ENCODE results near the gene TFEB. TPM values are rescaled to one million over a fixed set of nuclear protein-coding genes. Genes with fewer than 3 reads are reported as not detected.

TFEB gene
- total and polyA plus RNA-seq, 2 donors (not counting 3 experiments of a cell fraction or from before 2014, with no cell fraction given), result 4.9 to 6.6 TPM

GRCh38 chr6:41774841-41775240 is 39.4 kb upstream of the TFEB start:
- FAIRE-seq, result no peak
- Histone ChIP-seq H2AFZ (ENCODE audit: low read depth, low read length) (no peak overlapping the region), H3K4me1 (ENCODE audit: control insufficient read depth, extremely low read depth, insufficient read depth, low read length) (peaks cover 6% of the 10 kb centered on the region), H3K9ac (replicated peaks; ENCODE audit: extremely low read depth, insufficient read depth, low read length) (no peak overlapping the region), H3K36me3 (ENCODE audit: control insufficient read depth in 2 of 2, extremely low read depth in 1 of 2, insufficient read depth in 2 of 2, low read length in 2 of 2) (peaks cover 5 to 19% of the 10 kb centered on the region in 2 experiments), H3K9me3 (replicated peaks; ENCODE audit: control insufficient read depth, insufficient read depth, low read length) (no peaks in the 10 kb centered on the region), H3K27ac (ENCODE audit: insufficient read depth, low read depth, low read length) (no peak overlapping the region), H4K20me1 (replicated peaks; ENCODE audit: control insufficient read depth, extremely low read depth, insufficient read depth, low read length) (no peaks in the 10 kb centered on the region), H3K4me2 (ENCODE audit: insufficient read depth, low read length) (no peak overlapping the region), H3K4me3 (replicated peaks in 1 of 3; ENCODE audit: insufficient read depth in 1 of 3, low read depth in 1 of 3, low read length in 3 of 3) (no peak overlapping the region), H3K9me1 (replicated peaks; ENCODE audit: control insufficient read depth, extremely low read depth, insufficient read depth, low read length) (no peaks in the 10 kb centered on the region), H3K79me2 (ENCODE audit: control insufficient read depth, insufficient read depth, low read length) (no peaks in the 10 kb centered on the region), H3K27me3 (ENCODE audit: control insufficient read depth in 2 of 2, insufficient read depth in 2 of 2, low read length in 2 of 2) (no peaks in the 10 kb centered on the region)
- dilution Hi-C loops (cut with MboI; ENCODE audit: extremely low pct_ligation_motif_present, low sequenced_read_pairs) (no loop called here), intact Hi-C loops (cut with micrococcal nuclease) (no loop called here)
- TF ChIP-seq GATA2 (IDR thresholded peaks at IDR 0.05; ENCODE audit: insufficient read depth, insufficient read length, low read depth, low read length) (no peak), FOS (IDR thresholded peaks at IDR 0.05; ENCODE audit: borderline replicate concordance, insufficient read depth, low read length) (no peak), JUN (IDR thresholded peaks at IDR 0.05; ENCODE audit: borderline replicate concordance, insufficient read depth, insufficient read length, low read depth) (no peak), POLR2A (IDR thresholded peaks at IDR 0.05; ENCODE audit: low read depth, low read length) (no peak), EZH2 (IDR thresholded peaks at IDR 0.05; ENCODE audit: borderline replicate concordance, low read depth, low read length, severe bottlenecking) (no peak), MYC (IDR thresholded peaks at IDR 0.05; ENCODE audit: low read depth, low read length) (no peak), POLR2AphosphoS5 (IDR thresholded peaks at IDR 0.05; ENCODE audit: insufficient read depth, low read depth, low read length) (no peak), CTCF (IDR thresholded peaks at IDR 0.05; ENCODE audit: extremely low read depth in 1 of 2, insufficient read depth in 1 of 2, low read depth in 1 of 2, low read length in 2 of 2) (no peak), MAX (IDR thresholded peaks at IDR 0.05; ENCODE audit: insufficient read depth, insufficient read length) (no peak)
- no peak for DNase-seq (ENCODE audit: low read depth, low spot score)
- POLR2A ChIA-PET, result no interaction called here
- no TSS peak for BruUV-seq (replicated peaks)
- CTCF ChIA-PET, result interaction anchor here (1.0 to 3.0 kb wide), 5 partner anchors 27 to 407 kb away, joined by 3 to 21 read pairs (median 6); no protein-coding TSS in a partner anchor

All from endothelial cell of umbilical vein (primary cell).